Measurements from ENCODE around the gene ZNF700.
"Not testable (repeated sequence)": the region's sequence is repeated elsewhere in the genome, so short reads cannot be mapped to it uniquely, and the experiment has no call there.

ZNF700 gene

GRCh38 chr19:11887234-11887610 is 37.7 kb upstream of the ZNF700 start:
- intact Hi-C loops (cut with DNase I; ENCODE audit: low total_unique reads) = loop anchor here (10.0 kb wide), 1 partner anchor 92 kb away; the partner anchor contains the start of gene ZNF491
- Histone ChIP-seq H3K9me3 (no peaks in the 10 kb centered on the region), H3K36me3 (no peaks in the 10 kb centered on the region), H3K4me3 (peak overlapping the region; percentile 75 to 87), H3K4me1 (peaks cover 0 to 17% (median 7%) of the 10 kb centered on the region in 4 donors), H3K27ac (peak overlapping the region; percentile 93 to 95), H3K27me3 (no peaks in the 10 kb centered on the region)
- DNase-seq = no peak
- TF ChIP-seq, protein P1, sequence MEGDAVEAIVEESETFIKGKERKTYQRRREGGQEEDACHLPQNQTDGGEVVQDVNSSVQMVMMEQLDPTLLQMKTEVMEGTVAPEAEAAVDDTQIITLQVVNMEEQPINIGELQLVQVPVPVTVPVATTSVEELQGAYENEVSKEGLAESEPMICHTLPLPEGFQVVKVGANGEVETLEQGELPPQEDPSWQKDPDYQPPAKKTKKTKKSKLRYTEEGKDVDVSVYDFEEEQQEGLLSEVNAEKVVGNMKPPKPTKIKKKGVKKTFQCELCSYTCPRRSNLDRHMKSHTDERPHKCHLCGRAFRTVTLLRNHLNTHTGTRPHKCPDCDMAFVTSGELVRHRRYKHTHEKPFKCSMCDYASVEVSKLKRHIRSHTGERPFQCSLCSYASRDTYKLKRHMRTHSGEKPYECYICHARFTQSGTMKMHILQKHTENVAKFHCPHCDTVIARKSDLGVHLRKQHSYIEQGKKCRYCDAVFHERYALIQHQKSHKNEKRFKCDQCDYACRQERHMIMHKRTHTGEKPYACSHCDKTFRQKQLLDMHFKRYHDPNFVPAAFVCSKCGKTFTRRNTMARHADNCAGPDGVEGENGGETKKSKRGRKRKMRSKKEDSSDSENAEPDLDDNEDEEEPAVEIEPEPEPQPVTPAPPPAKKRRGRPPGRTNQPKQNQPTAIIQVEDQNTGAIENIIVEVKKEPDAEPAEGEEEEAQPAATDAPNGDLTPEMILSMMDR (IDR thresholded peaks at IDR 0.05) = no peak

DNA sequence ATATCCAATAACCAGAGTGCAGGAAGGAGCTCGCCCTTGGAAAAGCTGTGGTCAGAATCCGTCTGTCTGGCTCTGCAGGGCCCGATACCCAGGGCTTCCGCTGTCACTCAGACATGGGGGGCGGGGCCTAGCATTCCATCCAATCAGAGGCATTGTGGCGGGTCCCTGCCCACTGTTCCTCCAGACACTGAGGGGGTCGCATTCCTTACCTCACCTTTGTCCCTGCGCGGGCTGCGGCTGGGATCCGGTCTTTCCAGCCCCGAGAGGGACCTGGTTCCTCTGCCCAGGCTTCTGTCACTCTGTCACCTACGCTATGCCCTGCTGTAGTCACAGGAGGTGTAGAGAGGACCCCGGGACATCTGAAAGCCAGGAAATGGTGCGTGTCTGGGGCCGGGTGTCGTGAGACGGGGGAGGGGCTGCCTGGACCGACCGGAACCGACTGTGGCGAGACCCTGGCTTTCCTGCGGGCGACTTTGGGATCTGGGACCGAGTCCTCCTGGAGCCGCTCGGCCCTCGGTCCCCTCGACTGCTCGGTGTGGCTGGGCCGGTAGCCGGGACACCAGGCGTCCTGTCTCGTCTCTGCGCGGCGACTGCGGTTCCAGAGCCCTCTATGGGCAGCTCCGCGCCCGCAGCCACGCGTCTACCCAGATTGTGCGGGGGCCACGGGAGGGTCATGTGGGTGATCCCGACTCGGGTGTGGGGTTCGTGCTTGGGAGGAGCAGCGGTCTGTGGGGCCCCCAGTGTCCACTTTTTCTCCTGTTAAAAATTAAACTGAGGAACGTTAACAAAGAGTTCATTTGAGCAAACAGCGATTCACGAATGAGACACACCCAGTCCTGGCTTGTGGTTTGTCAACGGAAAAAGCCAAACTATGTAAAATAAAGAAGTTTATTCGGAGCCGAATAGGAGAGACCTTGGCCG is 37.0 kb upstream of the ZNF700 start, which contains the start of gene ZNF69:
Gene ZNF69, plus strand, starts transcription at position 172 of the 921 bp plus-strand sequence. Its CDS starts 142 bp downstream, at position 314.
- Histone ChIP-seq H3K9me3 (no peaks in the 10 kb centered on the region), H3K27ac (peak within 1 kb of the TSS; percentile 93 to 95), H3K36me3 (no peaks in the 10 kb centered on the region), H3K4me3 (peak within 1 kb of the TSS; percentile 75 to 87), H3K4me1 (peaks cover 0 to 17% (median 7%) of the 10 kb centered on the region in 4 donors), H3K27me3 (no peaks in the 10 kb centered on the region)
- intact Hi-C loops (cut with DNase I; ENCODE audit: low total_unique reads) = loop anchor here (10.0 kb wide), 1 partner anchor 93 kb away; the partner anchor contains the start of gene ZNF491
- peak; percentile 92 to 94 for DNase-seq
- TF ChIP-seq, protein P1 (IDR thresholded peaks at IDR 0.05) = peak; percentile 28

DNA sequence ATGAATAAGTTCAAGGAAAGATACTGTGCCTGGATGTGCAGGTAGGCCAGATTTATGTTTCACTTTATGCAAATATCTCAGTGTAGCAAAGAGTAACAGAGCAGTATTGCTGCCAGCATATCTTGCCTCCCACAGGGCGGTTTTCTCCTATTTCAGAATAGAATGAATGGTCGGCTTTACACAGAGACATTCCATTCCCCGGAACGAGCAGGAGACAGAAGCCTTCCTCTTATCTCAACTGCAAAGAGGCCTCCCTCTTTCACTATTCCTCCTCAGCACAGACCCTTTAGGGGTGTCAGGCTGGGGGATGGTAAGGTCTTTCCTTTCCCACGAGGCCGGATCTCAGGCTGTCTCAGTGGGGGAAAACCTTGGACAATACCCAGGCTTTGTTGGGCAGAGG is 35.0 kb upstream of the ZNF700 start:
- not testable (repeated sequence) for H3K27ac ChIP-seq, H3K4me3 ChIP-seq, DNase-seq, H3K36me3 ChIP-seq, H3K9me3 ChIP-seq, H3K27me3 ChIP-seq
- intact Hi-C loops (cut with DNase I; ENCODE audit: low total_unique reads) = loop anchor here (10.0 kb wide), 1 partner anchor 95 kb away; the partner anchor contains the start of gene ZNF491
- H3K4me1 ChIP-seq = peaks cover 0 to 17% (median 7%) of the 10 kb centered on the region in 4 donors

DNA sequence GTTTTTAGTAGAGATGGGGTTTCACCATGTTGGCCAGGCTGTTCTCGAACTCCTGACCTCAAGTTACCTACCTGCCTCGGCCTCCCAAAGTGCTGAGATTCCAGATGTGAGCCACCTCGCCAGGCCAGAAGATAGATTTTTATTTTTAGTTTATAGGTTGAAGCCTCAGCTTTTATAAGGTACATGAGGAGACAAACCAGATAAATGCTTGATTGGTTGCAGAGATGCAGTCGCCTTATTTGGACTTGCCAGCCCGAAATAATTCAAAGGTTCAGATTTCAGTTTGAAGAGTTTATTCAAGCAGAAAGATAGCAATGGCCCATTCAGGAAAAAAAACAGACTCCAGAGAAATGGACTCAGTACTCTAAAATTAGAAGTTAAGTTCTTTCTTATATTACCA is 34.3 kb upstream of the ZNF700 start:
- no peaks in the 10 kb centered on the region for H3K27me3 ChIP-seq
- peaks cover 0 to 12% (median 8%) of the 10 kb centered on the region in 3 donors for H3K36me3 ChIP-seq
- no peak for DNase-seq
- H3K4me3 ChIP-seq = no peak overlapping the region
- peaks cover 0 to 17% (median 7%) of the 10 kb centered on the region in 4 donors for H3K4me1 ChIP-seq
- TF ChIP-seq, protein P1 (IDR thresholded peaks at IDR 0.05) = no peak
- no peak overlapping the region for H3K27ac ChIP-seq
- no peaks in the 10 kb centered on the region for H3K9me3 ChIP-seq
- intact Hi-C loops (cut with DNase I; ENCODE audit: low total_unique reads) = no loop called here

DNA sequence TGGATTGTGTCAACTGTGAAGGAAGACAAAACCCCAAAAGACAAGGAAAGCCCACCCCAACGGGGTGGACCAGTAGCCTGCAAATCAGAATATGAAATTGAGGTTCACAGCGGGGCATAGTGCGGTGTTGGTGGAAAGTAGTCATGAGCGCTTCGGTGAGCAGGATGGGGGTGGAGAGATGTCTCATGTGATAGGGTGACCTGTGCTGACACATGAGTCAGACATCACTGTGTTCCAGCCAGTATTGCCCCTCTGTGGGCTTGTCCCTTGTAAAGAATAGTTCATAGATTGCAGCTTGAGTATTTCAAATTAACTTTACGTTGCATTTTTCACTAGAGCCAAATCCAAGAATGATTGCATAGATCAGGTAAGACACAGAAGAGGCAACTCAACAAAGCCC is 30.1 kb upstream of the ZNF700 start:
- H3K36me3 ChIP-seq = peaks cover 14 to 29% (median 16%) of the 10 kb centered on the region in 3 donors
- peaks cover 0 to 16% (median 13%) of the 10 kb centered on the region in 3 donors for H3K9me3 ChIP-seq
- H3K4me1 ChIP-seq = no peaks in the 10 kb centered on the region
- DNase-seq = no peak
- no peaks in the 10 kb centered on the region for H3K27me3 ChIP-seq
- TF ChIP-seq, protein P1 (IDR thresholded peaks at IDR 0.05) = no peak
- H3K4me3 ChIP-seq = no peak overlapping the region
- no peak overlapping the region for H3K27ac ChIP-seq
- intact Hi-C loops (cut with DNase I; ENCODE audit: low total_unique reads) = no loop called here

- Histone ChIP-seq H3K27ac (no peak overlapping the region), H3K4me3 (no peak overlapping the region), H3K27me3 (no peaks in the 10 kb centered on the region), H3K36me3 (peaks cover 55 to 88% (median 80%) of the 10 kb centered on the region in 3 donors), H3K4me1 (no peaks in the 10 kb centered on the region), H3K9me3 (peaks cover 18 to 87% (median 79%) of the 10 kb centered on the region in 3 donors)
- intact Hi-C loops (cut with DNase I; ENCODE audit: low total_unique reads) = no loop called here
- DNase-seq = no peak
- TF ChIP-seq, protein P1 (IDR thresholded peaks at IDR 0.05) = no peak
These were observed 22.7 kb upstream of the ZNF700 start for GRCh38 chr19:11902228-11902627.
